PFSK-1 (cell line): ENCODE measurements around the gene KRT81.

Experiments
- FOXP2 ChIP-seq: optimal IDR thresholded peaks from 2 replicates; pipeline ENCODE3; 2011; ENCODE audit warnings: borderline replicate concordance, control low read depth, inconsistent platforms; ENCODE audit not compliant: insufficient read depth; ENCODE audit errors: extremely low read length, extremely low read depth
- POLR2AphosphoS5 ChIP-seq: IDR thresholded peaks from 2 replicates; pipeline ENCODE4 v1.6.1; 2012; ENCODE audit warnings: low read depth, mild to moderate bottlenecking, control low read depth, low read length, moderate library complexity
- REST ChIP-seq, 2 experiments: IDR thresholded peaks; 2 replicates each; pipeline versions ENCODE4 v1.6.1 to v1.8.0; 2011 to 2012; ENCODE audit warnings: low read depth in 2 of 2, low read length in 2 of 2, control low read depth in 1 of 2, inconsistent platforms in 1 of 2, mild to moderate bottlenecking in 1 of 2, moderate library complexity in 1 of 2; ENCODE audit not compliant: insufficient read depth in 1 of 2
- SIN3A ChIP-seq: IDR thresholded peaks from 2 replicates; pipeline ENCODE4 v1.6.1; 2012; ENCODE audit warnings: mild to moderate bottlenecking, low read length, moderate library complexity, borderline replicate concordance; ENCODE audit not compliant: insufficient read depth
- TAF1 ChIP-seq: IDR thresholded peaks from 2 replicates; pipeline ENCODE4 v1.6.1; 2012; ENCODE audit warnings: low read length, control low read depth, borderline replicate concordance; ENCODE audit not compliant: insufficient read depth

- TF ChIP-seq POLR2AphosphoS5, result no peak
- TF ChIP-seq TAF1, result no peak
- TF ChIP-seq FOXP2, result no peak
- TF ChIP-seq SIN3A, result no peak
- TF ChIP-seq REST (IDR thresholded peaks at IDR 0.05; ENCODE audit: insufficient read depth in 1 of 2, low read depth in 2 of 2, low read length in 2 of 2), result no peak
These were observed 48.7 kb downstream of the KRT81 start for GRCh38 chr12:52242442-52243258.
